Astrocyte of the spinal cord (primary cell): Measurements from ENCODE around the gene EPHB2.
A peak's percentile ranks its signal among the peaks of the same experiment; 100 is the strongest.

ENCODE experiments used
- DNase-seq: peaks from one replicate; pipeline ENCODE4 v3.0.0; 2011; ENCODE audit warnings: low read depth, low spot score
- H3K4me3 ChIP-seq: 2 replicates; pipeline ENCODE4 v1.5.1; 2011; ENCODE audit warnings: low read depth, mild to moderate bottlenecking, low read length, moderate library complexity
- in situ Hi-C: cut with HindIII; loops from 2 replicates; pipeline ENCODE4 v1.10.0; 2017; ENCODE audit warnings: low sequenced_read_pairs
- TF ChIP-seq, protein P1 (sequence below): IDR thresholded peaks from 2 replicates; pipeline ENCODE4 v1.5.1; 2012; ENCODE audit warnings: low read depth, mild to moderate bottlenecking, low read length, inconsistent platforms

The EPHB2 gene

DNA sequence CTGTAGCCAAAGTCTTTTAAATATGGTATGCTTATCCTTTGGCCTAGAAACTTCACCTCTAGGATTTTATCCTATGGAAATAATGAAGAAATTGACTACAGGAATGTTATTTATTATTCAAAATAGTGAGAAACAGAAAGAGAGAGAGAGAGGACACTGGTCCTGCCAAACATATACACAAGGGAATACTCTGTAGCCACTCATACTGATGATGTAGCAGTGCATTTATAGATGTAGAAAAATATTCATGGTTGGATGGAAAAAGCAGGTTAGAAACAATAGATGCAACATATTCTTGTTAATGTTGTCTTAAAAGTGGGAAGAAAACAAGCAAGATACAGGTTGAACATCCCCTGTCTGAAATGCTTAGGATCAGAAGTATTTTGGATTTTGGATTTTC, 22.2 kb upstream of the EPHB2 start:
- in situ Hi-C loops = no loop called here
- TF ChIP-seq, protein P1, sequence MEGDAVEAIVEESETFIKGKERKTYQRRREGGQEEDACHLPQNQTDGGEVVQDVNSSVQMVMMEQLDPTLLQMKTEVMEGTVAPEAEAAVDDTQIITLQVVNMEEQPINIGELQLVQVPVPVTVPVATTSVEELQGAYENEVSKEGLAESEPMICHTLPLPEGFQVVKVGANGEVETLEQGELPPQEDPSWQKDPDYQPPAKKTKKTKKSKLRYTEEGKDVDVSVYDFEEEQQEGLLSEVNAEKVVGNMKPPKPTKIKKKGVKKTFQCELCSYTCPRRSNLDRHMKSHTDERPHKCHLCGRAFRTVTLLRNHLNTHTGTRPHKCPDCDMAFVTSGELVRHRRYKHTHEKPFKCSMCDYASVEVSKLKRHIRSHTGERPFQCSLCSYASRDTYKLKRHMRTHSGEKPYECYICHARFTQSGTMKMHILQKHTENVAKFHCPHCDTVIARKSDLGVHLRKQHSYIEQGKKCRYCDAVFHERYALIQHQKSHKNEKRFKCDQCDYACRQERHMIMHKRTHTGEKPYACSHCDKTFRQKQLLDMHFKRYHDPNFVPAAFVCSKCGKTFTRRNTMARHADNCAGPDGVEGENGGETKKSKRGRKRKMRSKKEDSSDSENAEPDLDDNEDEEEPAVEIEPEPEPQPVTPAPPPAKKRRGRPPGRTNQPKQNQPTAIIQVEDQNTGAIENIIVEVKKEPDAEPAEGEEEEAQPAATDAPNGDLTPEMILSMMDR = no peak
- no peak for DNase-seq
- no peak overlapping the region for H3K4me3 ChIP-seq

DNA sequence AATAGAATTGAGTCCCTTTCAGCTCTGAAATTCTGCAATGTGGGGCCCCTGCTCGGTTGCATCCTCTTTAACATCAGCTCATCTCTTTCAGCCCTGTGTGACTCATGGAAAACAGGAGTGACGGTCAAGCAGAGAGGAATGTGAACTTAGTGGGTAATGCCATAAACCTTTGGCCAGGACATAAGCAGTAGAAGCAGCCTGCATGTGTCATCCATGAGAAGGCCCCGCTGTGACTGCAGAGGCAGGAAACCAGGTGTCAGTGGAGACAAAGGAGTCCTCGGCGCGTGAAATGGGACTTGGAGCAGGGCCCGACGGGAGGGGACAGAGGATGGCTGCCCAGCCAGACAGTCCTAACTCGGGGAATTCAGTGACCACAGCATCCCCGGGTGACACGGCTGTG, 21.1 kb upstream of the EPHB2 start:
- H3K4me3 ChIP-seq = no peak overlapping the region
- TF ChIP-seq, protein P1 = no peak
- in situ Hi-C loops = no loop called here
- DNase-seq = peak; percentile 80

DNA sequence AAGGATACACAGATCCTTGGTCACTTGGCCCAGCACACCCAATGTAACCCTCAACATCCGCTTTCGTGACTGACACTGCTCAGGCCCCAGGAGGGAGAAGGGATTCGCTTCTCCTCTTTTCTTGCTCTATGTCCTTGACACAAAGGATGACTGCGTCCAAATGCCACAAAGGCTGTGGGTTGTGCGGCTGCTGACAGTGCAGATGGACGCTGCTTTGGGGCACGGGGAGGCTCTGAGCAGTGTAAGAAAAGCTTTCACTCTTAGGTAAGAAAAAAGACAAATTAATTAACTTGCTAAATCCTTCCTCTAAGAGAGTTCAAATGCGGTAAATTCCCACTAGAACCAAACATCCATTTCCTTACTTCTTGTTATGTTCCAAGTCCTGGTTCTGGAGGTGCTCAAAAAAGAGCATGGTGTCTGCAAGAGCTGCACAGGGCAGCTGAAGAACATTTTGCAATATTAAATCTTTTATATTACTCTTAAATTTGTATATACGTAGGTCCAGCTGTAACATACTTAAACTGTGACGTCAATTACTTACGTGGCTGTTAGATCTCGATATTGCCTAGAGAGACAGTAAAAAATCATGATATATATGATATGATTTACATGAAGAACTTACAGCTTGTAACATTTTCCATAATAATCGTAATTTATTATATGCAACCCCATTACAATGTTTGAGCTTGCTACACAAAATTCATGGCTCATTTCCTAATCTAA, 19.4 kb upstream of the EPHB2 start:
- in situ Hi-C loops = no loop called here

DNA sequence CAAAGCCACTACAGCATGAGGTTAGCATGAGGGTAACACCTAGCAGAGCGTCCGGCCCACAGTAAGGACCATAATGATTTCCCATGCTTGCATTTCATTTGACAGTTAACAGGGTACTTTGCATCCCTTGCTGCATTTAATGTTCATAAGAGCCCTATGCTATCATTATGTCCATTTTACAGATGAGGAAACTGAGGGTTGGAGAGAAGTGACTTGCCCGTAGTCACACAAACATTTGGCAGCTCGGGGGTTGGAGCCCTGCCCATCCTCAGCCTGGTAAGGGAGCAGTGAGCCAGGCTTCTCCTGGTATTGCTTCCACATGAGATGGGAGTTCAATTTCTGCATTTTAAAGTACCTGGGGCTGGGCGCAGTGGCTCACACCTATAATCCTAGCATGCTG, 16.5 kb upstream of the EPHB2 start:
- in situ Hi-C loops = no loop called here
- H3K4me3 ChIP-seq = no peak overlapping the region
- no peak for DNase-seq
- TF ChIP-seq, protein P1 = no peak

More for the DNA sequence above, 19.4 kb upstream of the EPHB2 start:
- DNase-seq = no peak
- H3K4me3 ChIP-seq = no peak overlapping the region
- TF ChIP-seq, protein P1 = no peak

DNA sequence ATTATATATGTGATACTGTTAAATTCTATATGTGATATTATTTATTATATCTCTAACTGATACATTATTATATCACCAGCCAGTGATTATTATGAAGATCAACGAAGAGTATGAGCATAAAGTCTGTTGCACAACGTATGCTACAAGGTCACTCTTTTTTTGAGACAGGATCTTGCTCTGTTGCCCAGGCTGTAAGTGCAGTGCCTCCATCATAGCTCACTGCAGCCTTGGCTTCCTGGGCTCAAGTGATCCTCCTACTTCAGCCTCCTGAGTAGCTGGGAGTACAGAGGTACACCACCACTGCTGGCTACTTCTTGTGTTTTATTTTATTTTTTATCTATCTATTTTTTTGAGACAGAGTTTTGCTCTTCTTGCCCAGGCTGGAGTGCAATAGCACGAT, 14.0 kb upstream of the EPHB2 start:
- no peak for DNase-seq
- in situ Hi-C loops = no loop called here
- H3K4me3 ChIP-seq = no peak overlapping the region
- TF ChIP-seq, protein P1 = no peak

DNA sequence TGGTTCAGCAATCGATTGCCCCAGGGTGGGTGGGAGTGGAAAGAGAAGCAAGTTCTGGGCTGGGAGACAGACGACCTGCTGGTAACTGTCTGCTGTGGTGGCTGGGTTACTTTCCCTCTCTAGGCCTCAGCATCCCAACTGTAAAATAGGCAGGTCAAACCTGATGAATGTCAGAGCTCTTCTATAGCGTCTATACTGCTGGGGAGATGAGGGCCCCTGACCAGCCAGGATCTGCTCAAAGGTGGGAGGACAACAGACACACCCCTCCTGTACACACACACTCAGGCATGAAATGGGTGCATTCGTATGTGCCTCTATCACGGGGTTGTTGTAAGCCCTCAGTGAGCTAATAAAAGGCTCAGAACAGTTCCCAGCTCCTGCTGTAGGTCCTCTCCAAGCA, 12.7 kb upstream of the EPHB2 start:
- TF ChIP-seq, protein P1 = no peak
- H3K4me3 ChIP-seq = no peak overlapping the region
- no peak for DNase-seq
- in situ Hi-C loops = no loop called here
